ENCODE measurements around the gene GABRB3.

The GABRB3 gene

DNA sequence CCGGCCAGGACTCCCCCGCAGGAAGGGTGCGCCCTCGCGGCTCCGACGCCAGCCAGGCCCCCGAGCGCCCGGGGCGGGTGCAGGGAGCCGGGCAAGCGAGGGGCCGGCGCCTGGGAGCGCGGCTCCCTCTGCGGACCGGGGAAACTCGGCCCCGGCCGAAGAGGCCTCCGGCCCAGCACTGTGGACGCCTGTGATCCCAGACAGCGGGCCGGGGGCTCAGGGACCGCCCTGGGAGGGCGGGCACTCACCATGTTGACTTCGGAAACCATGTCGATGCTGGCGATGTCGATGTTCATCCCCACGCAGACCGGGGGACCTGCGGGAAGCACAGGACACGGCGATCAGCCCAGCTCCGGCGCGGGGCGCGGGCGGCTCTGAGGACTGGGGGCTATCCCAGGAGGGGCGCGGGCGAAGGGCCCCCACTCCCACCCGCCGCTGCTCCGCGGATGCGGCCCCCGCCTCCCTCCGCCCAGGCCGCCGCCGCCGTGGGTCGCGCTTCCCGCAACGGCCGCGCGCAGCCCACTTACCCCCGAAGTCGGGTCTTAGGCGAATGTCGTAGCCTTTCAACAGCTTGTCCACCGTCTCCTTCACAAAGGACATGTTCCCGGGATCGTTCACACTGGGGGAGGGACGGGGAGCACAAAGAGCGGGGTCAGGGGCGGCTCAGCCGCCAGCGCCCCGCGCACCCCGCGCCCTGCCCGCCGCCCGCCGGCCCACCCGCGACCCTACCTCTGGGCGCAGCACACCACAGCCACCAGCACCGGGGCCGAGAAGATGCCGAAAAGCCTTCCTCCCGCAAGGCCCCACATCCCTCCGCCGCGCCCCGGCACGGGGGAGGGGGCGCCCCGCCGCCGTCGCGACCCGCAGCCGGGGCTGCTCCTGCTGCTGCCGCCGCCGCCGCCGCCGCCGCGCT is at the start of gene GABRB3:
Gene GABRB3 (minus strand): TSS at position 913 of the 913 bp plus-strand sequence.
- DNase-seq = no peak

- no peak for DNase-seq
Observed at GRCh38 chr15:26807517-26808427, 34.9 kb upstream of the GABRB3 start.

DNA sequence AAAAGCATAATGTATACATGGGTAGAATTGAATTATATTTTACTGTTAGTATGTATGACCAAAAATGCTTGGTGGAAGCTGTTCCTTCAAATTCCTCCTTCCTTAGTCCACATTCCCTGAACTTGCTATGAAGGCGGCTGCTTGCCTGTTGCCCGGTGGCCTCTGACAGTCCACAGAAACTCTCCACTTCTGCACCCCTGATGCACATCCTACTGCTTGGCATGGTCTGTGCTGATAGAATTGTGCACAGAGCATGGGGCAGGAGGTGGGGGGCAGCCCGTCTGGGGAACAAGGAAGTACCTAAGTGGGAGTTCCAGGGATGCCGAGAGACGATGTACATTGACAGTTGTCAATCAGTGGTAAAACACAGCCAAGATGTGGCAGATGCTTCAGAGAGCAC is 33.7 kb upstream of the GABRB3 start:
- DNase-seq = no peak

DNA sequence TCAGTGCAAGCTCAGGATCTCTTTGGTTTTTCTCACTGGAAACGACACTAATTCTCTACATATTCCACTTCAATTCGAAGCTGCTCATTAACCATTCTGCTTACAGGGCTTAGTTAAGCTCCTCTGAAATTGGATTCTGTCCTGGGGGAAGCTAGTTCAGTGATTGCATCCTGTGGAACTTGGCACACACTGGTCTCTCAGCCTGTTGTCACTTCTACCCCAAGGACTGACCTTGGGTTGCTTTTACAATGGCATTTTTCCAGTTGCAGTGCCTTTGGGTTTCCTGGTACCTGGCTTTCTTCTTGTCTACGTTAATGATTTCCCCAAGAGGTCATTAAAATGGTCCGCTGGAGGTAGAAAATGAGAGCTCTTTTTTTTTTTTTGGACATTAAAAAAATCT is 33.3 kb upstream of the GABRB3 start:
- no peak for DNase-seq

GRCh38 chr15:26805470-26805869 is 32.6 kb upstream of the GABRB3 start:
- DNase-seq = no peak

GRCh38 chr15:26804063-26804804 is 31.4 kb upstream of the GABRB3 start:
- no peak for DNase-seq

- DNase-seq = no peak
Observed at GRCh38 chr15:26790118-26790517, 17.3 kb upstream of the GABRB3 start.

DNA sequence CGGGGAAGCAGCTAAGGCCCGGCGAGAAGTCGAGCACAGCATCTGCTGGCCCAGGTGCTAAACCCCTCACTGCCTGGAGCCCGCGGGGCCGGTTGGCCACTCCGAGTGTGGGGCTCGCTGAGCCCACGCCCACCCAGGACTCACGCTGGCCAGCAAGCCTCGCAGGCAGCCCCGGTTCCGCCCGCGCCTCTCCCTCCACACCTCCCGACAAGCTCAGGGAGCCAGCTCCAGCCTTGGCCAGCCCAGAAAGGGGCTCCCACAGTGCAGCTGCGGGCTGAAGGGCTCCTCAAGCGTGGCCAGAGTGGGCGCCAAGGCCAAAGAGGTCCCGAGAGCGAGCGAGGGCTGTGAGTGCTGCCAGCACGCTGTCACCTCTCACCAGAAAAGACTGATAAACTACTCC is 8.9 kb upstream of the GABRB3 start:
- no peak for DNase-seq

GRCh38 chr15:26773917-26774316 is 1.1 kb upstream of the GABRB3 start:
- DNase-seq = no peak

DNA sequence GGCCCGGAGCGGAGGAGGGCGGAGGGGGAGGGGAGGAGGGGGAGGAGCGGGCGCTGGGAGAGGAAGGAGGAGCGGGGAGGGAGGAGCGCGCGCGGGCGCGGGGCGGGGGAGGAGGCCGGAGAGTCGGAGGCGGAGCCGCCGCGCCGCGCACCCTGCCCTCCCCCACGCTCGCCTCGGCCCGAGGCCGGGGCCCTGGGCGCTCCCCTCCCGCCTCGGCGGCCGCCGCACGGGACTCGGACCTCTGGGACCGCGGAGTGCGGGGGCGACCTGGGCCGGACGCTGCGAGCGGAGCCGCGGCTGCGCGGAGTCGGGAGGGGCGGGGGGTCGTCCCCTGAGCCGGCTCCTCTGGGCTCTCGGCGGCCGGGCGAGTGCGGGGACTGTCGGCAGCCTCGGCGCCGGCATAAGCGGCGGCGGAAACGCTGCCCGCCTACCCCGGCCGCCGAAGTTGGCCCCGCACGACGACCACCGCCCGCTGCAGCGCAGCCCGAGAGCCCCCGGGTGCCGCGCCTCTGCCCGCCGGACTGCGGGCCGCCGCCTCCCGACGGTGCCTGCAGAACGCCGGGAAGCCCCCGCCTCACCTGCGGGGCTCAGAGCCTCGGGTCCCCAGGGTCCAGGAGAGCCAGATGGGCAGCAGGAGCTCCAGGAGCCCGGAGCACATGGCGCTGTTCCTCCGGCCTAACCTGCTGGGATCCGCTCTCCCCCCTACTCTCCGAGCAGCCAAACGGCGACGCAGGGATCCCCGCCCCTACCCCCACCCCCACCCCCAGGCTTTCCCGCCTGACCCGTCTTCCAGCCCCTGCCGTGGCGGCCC is 406 bp upstream of the GABRB3 start:
- no peak for DNase-seq

- no peak for DNase-seq
Observed at GRCh38 chr15:26771578-26772153, 1.2 kb downstream of the GABRB3 start.

DNA sequence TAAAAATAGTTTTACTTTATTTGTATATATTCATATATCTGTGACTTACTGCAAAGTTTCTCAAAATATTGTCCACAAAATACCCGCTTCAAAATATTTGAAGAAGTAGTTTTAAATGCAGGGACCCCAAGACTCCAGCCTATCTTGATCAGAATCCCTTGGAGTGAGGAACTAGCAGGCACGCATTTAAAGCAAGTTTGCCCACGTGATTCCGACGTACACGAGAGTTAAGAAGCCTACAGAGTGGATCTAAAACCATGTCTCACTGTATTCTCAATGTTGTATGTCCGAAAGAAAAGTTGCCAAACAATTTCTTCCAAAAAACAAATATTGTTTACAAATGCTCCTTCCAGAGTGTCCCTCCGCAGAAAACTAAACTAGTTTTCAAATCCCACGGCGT is 1.7 kb downstream of the GABRB3 start:
- no peak for DNase-seq

- DNase-seq = no peak
Observed at GRCh38 chr15:26767169-26767670, 5.6 kb downstream of the GABRB3 start.

DNA sequence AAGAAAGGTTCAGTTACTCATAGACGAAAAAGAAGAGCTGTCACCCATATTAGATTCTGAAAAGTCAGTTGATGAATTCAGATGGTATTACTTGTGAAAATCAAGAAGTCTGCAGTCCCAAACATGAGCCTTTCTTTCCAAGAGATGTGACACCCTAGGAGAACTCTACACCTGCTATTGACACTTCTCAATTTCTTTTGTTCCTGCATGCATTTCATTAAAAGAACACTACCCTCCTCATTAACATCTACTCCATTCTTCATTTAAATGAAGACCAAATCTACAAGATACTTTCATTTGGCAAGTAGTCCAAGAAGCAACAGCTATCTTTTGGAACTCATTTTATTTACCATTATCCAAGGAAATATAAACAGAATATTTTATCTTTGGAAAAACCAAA is 6.6 kb downstream of the GABRB3 start:
- no peak for DNase-seq

- DNase-seq = no peak
Observed at GRCh38 chr15:26759986-26760385, 12.9 kb downstream of the GABRB3 start.

DNA sequence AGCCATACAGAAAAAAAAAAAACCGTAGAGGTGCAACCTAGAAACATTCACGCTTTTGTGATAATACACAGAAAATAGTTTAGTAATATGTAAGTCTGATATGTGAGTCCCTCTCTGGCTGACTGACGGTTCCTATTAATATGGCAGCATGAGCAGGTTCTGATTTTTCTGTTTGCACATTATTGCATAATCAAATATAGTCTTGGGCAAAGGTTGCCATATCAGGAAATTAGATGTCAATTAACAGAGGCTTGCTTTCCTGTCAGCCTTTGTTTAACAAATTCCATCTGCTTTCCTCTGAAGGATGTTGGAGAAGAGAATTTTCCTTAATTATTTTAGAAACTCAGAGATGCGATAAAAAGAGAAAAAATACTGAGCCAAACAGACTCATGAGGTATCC is 14.8 kb downstream of the GABRB3 start:
- DNase-seq = no peak

GRCh38 chr15:26757141-26757540 is 15.7 kb downstream of the GABRB3 start:
- DNase-seq = no peak

DNA sequence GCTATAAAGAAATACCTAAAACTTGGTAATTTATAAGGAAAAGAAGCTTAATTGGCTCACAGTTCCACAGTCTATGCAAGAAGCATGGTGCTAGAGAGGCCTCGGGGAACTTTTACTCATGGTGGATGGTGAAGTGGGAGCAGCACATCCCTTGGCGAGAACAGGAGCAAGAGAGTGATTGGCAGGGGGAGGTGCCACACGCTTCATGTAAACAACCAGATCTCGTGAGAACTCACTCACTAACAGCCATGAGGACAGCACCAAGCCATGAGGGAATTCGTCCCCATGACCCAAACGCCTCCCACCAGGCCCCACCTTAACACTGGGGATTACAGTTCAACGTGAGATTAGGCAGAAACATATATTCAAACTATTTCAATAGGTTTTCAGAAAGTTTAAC is 28.0 kb downstream of the GABRB3 start:
- DNase-seq = no peak

- no peak for DNase-seq
Observed at GRCh38 chr15:26739791-26740190, 33.1 kb downstream of the GABRB3 start.

DNA sequence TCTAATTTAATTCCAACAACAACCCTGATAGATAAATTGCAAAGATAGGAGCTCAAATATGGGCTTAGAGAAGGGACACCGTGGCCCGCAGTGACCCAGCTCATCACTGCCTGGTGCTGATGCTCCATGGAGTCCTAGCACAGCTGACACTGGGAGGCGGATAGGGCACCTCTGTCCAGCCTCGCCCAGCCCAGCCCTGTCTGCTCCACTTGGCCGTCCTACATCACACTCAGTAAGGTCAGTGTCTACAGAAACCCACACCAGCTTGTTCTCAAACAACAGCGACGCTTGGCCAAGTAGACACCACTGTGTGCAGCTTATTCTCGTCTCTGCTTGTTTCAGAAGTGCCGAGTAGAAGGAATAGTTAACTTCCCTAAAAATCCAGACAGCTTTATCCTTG is 33.9 kb downstream of the GABRB3 start:
- DNase-seq = no peak

- DNase-seq = no peak
Observed at GRCh38 chr15:26736502-26737248, 36.2 kb downstream of the GABRB3 start.
